ENCODE measurements around the gene DDX41.

DNA sequence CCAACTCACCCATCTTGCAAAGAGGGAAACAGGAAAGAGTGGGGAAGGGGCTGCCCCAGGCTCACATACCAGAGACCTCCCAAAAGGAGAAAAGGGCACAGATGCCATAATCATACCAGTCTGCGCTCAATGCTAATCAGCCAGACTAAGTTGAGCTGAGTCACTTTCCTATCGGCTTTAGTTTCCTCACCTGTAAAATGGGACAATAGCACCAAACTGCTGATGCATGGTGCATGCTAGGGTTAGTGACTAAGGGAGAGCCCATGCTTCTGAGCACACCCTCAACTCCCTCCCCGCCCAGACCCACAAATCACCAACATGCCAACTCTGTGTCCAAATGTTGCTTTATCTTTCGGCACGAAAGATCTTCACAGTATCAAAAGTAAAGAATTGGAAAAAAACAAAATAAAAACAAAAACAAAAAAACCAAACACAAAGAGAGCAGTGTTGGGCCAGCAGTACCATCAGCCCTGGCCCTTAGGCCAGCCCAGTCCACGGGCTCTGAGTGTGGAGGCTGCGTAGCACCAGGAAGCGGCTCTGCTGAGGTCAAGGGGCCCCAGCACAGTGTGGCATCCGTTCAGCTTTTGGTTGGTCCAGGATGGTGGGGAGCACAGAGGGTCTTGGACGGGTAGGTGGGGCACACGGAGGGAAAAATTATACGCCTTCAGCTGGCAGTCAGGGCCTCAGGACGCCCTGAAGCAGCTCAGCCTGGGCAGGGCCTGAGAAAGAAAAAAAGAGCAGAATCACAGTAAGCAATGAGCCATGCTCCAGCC, 2.9 kb upstream of the DDX41 start:
- no peak for TF ChIP-seq CTCF (IDR thresholded peaks at IDR 0.05)
- TF ChIP-seq POLR2A (IDR thresholded peaks at IDR 0.05) = no peak
